ENCODE data around the gene SSR2.
A peak's percentile ranks its signal among the peaks of the same experiment; 100 is the strongest.

Gene SSR2

DNA sequence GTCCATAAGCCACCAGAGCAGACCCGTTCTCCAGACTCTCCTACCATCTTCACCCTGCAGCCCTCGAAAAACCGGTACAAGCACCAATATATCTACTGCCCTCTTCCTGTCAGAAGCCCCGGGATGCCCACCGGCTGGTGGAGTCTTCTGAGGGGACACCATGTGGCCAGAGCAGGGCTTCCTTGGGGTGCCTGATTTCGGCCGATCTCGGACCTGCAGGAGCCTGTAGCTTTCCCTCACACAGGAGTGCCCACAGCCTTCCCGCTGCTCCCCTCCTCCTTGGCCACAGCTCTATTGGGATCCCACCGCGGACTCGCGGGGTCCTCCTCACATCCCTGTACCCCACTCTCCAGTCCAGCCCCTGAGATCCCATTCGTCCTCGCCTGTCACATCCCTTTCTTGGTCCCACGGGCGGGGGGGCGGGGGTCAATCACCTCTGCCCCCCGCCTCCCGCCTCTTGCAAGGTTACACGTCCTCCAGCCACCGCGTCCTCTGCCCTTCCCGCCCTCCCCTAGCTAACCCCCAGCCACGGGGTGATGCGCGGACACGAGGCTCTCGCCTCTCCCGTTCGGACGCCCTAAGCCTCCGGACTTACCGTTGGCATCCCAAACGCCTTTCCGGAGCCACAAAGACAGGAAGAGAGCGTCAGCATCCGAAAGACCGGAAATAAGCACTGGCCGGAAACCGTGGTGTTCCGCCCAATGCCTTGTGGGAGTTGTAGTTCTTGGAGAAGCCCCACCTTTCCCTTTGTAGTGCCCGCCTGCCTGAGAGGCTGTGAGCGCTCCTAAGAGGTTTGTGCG is at the start of gene SSR2:
Gene SSR2, minus strand, starts transcription at position 659 of the 800 bp plus-strand sequence. CDS start 784 bp downstream, outside the sequence.
- DNase-seq (ENCODE audit: low read depth in 2 of 2), result peak; percentile 72 to 74

DNA sequence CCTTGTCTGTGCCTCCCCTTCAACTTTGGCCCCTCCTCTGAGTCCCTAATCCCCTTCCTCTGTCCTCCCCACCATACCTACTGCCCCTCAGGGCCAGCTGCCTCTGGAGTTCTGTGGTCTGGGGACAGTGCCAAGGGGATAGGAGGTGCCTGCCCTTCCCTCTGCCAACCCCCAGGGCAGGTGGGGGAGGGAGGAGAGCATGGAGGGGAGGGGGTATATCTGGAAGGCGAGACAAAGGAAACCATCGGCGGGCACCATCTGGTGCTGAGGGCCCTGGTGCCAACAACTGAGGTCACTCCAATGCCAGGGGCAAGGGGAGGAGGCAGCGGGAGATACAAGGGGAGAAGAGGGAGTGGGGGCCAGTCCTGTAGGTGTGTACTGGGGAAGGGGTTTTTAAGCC is 49.8 kb upstream of the SSR2 start:
- no peak for DNase-seq (ENCODE audit: low read depth in 2 of 2)

DNA sequence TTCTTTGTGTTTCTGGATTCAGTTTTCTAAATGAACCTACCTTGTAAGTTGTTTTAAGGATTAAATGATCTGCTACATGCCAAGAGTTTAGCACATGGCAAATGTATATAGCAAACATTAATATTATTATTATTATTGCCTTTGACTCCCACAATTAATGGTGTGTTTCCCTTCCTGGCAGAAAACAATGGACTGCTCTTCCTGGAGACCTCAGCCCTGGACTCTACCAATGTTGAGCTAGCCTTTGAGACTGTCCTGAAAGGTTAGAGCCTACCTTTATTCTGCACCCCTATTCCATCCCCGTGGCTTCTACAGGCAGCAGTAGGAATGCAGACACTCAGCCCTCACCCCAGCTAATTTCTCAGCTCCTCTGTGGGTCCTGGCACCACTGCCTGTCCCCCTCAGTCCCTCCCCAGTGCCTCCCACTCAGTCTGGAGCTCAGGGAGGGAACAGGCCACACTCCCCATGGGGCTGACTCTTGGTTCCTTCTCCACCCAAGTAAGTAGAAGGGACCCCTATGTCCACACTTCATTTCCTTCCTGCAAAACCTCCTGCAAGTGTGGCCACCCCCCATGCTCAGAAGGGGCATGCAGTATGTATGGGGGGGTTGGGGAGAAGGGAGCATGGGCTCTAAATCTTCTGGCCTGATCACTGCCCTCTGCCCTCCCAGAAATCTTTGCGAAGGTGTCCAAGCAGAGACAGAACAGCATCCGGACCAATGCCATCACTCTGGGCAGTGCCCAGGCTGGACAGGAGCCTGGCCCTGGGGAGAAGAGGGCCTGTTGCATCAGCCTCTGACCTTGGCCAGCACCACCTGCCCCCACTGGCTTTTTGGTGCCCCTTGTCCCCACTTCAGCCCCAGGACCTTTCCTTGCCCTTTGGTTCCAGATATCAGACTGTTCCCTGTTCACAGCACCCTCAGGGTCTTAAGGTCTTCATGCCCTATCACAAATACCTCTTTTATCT is 49.0 kb upstream of the SSR2 start:
- DNase-seq (ENCODE audit: low read depth in 2 of 2), result no peak

DNA sequence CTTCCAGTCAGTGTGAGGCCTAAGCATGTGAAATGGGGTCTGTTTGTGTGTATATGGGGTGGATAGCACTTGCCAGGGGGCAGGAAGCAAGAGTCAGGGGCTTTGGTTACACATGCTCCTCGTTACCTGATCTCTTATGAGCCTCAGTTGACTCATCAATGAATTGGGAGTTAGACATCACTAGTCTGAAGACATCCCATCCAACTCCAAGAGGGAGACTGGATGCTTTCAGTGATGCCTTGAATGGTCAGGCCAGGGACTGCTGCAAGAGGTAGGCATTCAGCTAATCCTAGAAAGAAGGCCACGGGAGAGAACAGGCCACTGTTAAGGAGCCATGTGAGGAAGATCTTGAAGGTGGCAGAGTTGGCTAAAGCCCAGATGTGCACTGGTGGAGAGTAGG is 46.5 kb upstream of the SSR2 start:
- no peak for DNase-seq (ENCODE audit: low read depth in 2 of 2)

DNA sequence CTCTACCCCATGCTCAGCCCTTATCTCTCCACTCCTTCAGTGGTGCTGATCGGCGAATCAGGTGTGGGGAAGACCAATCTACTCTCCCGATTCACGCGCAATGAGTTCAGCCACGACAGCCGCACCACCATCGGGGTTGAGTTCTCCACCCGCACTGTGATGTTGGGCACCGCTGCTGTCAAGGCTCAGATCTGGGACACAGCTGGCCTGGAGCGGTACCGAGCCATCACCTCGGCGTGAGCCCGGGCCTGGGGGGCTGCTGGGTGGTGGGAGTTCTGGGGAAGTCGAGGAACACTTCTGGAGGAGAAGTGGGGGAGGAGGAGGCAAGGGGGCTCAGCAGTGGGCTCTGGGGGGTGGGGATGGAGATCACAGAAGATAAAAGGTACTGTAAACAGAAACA is 45.1 kb upstream of the SSR2 start:
- DNase-seq (ENCODE audit: low read depth in 2 of 2), result no peak

DNA sequence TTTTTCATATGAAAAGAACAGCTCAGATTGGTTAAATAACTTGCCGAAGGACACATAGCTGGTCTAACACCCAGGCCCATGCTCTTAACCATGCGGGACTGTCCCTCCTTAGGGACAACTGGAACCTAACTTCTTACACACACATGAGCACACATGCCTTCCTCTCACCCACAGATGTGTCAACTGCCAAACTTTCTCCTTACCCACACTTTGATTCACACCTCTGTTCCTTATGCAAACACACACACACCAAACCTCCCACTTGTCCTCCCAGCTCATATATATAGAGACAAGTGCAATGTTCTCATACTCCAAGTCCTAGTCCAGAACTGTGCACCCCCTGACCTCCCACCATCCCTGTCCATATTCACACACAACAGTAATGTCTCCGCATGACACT is 44.5 kb upstream of the SSR2 start:
- no peak for DNase-seq (ENCODE audit: low read depth in 2 of 2)

DNA sequence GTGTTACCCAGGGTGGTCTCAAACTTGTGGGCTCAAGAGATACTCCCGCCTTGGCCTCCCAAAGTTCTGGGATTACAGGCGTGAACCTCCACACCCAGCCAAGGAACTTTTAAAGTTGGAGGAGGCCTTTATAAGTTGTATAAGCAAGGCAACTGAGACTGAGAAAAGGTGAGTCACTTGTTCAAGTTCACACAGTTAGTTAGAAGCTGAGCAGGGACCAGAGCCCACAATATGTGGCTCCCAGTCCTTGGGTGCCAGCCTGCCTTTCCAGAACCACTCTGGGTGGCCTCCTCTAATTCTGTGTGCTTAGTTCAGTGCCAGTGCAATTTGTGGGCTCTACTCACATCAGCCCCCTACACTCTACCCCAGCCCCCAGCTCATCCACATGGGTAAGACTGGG is 43.9 kb upstream of the SSR2 start:
- DNase-seq (ENCODE audit: low read depth in 2 of 2), result no peak

DNA sequence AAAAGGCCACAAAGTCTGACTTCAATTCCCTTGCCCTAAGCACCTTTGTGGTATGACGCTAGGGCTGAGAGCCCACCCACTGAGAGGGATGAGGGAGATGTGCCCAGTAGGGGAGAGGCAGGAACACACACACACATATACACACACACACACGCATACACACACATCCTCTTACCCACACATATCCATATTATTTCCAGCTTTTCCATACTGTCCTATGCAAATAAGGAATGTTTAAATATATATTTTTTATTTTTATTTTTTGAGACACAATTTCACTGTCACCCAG is 43.2 kb upstream of the SSR2 start:
- DNase-seq (ENCODE audit: low read depth in 2 of 2), result no peak

DNA sequence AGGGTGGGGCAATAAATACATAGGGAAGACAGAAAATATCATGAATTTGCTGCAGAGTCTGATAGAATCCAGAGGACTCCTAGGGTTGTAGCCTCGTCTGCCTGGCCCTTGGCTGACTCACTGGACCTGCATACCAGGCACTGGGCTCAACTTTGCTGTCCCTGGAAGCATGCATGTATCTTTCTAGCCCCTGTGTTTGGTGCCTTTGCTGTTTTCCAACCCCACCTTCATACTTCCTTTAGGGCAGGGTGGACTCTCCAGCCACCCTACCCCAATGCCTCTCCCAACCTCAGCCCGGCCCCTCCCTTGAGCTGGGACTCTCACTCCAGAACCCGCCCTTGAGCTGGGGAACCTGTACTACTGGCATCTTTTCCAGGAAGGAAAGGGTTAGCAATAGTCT is 41.4 kb upstream of the SSR2 start:
- DNase-seq (ENCODE audit: low read depth in 2 of 2), result no peak

DNA sequence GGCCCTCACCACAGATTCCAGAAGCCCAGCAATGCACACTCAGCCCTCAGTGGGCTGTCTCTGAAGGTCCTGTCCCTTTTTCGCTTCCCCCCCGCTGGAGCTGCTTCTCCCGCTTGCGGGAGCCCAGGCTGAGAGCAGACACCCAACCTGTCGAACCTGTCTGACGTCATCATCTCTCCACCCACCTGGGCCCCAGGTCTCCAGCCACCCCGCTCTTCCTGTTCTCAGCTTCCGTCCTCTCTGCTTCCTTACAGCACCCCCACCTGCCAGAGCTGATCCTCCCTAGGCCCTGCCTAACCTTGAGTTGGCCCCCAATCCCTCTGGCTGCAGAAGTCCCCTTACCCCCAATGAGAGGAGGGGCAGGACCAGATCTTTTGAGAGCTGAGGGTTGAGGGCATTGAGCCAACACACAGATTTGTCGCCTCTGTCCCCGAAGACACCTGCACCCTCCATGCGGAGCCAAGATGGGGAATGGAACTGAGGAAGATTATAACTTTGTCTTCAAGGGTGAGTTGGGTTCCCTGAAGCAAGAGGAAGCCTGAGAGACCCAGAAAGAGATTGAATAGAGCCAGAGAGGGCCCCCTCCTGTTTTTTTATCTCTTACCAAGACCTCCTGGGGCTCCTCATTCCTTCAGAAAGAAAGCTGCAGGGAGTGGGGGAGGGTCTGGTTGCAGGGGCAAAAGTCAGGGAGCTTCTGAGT is 40.3 kb upstream of the SSR2 start, which contains the start of gene RAB25:
Gene RAB25, plus strand, starts transcription at position 224 of the 700 bp plus-strand sequence. Its CDS starts 241 bp downstream, at position 465.
- no peak for DNase-seq (ENCODE audit: low read depth in 2 of 2)

DNA sequence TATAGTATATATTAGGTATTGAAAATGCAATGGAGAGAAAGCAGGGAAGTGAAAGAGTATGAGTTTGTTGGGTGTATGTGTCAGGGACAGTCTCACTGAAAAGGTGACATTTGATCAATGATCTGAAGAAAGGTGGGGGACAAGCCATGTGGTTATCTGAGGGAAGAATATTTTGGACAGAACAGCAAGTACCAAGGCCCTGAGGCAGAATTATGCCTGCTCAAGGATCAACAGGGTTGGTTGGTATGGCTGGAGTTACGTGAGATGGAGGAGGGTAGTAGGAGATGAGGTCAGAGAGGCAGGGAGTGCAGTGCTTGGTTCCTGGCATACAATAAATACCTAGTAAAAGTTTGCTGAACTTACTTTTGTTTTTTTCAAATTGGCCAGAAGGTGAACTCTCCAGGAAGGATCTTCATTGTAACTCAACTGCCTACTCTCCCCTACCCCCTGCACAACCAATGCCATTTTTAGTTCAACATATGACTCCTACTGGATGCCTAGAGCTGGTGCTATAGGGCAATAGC is 35.6 kb upstream of the SSR2 start:
- DNase-seq (ENCODE audit: low read depth in 2 of 2), result no peak

DNA sequence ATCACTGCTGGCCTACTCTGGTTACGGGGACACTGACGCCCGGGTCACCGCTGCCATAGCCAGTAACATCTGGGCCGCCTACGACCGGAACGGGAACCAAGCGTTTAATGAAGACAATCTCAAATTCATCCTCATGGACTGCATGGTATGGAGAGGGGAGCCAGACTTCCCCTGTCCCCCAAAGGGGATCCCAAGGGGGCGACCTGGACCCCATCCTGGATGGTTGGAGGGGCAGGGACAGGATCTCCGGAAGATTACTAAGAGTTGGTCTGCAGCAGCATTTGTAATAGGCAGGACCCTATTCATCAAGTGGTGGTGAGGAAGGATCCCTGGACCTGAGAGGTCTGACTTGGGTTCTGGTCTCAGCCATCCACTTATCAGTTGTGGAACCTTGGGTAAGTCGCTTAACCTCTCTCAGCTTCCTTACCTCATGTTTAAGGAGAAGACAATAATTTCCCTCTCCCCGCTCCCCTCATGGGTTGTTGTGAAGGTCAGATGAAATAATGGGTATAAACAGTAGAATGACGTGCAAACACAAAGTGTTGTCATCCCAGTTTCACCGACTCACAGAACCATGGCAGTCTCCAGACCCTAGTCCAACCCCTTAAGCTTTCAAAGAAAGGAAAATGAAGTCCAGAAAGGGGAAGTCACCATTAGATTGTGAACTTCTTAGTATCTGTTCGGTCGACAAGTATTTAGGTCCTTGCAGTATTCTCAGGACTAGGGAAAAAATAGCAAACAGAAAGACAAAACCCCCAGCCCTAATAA is 34.7 kb upstream of the SSR2 start:
- DNase-seq (ENCODE audit: low read depth in 2 of 2), result no peak

DNA sequence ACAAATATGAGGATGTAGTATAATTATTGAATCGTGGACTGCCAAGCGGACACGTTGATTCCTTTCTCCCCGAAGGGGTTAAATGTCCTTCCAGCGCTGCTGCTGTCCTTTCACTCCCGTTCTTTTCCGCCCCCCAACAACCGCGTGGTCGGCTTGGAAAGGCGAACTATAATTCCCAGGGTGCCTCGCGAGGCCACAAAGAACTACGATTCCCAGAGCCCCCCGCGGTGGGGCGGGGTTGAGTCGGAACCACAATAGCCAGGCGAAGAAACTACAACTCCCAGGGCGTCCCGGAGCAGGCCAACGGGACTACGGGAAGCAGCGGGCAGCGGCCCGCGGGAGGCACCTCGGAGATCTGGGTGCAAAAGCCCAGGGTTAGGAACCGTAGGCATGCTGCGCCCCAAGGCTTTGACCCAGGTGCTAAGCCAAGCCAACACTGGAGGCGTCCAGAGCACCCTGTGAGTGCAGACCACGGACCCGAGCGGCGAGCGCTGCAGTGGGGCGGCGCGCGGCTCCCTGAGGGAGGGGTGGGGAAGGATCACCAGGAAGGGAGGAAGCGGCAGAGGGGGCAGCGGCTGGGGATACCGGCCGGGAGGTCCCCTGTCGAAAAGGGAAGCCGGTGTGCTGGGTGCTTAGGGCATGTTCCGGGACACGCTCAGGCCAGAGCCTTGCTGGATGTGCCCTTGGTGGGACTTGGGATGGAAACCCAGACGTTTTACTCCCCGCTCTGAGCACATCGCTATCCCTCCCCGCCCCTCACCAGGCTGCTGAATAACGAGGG is 33.9 kb upstream of the SSR2 start, which contains the start of gene LAMTOR2:
Gene LAMTOR2, plus strand, starts transcription at position 283 of the 781 bp plus-strand sequence. Its CDS starts 108 bp downstream, at position 391.
- peak; percentile 93 to 94 for DNase-seq (ENCODE audit: low read depth in 2 of 2)

DNA sequence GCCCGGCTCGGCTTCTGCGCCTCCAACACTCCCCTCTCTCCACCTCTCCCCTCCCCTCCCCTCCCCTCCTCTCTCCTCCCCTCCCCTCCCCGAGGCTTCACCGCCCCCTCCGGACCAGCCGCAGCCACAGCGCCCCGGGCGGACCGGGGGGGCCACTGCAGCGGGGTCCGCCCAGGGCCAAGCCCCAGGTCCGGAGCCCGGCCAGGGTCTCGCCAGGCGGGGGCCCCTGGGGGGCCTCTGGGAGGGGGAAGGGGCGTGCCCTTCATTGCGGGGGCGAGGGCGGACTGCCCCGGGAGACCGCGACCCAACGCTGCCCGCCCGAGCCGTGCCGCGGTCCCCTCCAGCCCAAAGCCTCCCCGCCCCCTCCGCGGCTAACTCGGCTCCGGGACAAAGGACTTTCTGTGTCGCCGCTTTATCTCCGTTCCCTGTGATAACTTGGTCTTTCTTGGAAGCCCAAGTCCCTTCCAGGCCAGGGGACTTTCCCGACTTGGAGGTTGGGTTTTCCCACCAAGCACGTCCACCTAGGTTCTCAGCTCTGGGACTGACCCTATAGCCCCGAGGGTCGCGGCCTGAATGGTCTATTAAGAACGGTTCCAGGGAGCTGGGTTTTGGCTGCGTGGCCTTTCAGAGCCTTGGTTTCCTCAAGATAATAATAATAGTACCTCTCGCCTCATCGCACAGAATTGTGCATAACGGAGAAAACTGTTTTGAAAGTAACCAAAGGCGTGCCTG is 33.2 kb upstream of the SSR2 start, which contains the start of gene UBQLN4:
Gene UBQLN4, minus strand, starts transcription at position 31 of the 732 bp plus-strand sequence. CDS start 97 bp downstream, outside the sequence.
- peak; percentile 73 to 83 for DNase-seq (ENCODE audit: low read depth in 2 of 2)

DNA sequence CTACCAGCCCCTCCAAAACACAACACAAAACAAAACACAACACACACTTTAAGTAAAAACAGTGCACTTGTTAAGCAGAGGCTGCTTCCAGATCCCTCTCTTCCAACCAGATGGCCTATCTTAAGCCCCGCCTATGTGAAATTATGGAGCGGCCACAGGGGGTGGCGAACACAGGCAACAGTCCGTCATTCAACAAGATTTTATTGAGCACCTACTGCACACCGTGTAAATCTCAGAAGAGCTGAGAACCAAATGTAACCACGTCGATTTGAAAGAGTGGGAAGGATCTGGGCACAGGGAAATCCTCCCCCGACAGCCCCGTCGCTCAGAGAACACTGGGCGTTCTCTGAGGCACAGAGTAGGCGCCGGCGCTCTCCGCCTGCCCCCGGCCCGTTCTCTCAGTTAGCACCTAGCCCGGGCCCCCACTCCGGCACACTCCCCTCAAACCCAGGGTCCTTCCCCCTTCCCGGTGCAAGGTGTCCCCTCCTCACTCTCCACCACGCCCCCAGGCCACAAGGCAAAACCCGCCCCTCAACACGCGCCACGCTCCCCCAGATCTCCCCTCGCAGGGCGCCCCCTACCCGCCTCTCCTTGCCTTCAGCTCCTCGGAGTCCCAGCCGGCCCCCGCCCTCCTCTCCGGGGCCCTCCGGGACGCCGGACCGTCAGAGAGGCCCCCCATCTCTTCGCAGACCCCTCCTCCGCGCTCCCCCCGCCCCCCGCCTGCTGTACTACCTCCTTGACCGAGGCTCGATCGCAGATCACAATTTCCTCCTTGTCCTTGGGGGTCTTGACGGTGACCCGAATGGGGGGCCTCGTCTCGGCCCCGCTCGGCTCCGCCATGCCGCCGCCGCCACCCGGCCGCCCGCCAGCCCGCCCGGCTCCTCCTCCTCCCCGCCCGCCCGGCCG is 32.4 kb upstream of the SSR2 start:
- DNase-seq (ENCODE audit: low read depth in 2 of 2), result peak; percentile 43 to 65

DNA sequence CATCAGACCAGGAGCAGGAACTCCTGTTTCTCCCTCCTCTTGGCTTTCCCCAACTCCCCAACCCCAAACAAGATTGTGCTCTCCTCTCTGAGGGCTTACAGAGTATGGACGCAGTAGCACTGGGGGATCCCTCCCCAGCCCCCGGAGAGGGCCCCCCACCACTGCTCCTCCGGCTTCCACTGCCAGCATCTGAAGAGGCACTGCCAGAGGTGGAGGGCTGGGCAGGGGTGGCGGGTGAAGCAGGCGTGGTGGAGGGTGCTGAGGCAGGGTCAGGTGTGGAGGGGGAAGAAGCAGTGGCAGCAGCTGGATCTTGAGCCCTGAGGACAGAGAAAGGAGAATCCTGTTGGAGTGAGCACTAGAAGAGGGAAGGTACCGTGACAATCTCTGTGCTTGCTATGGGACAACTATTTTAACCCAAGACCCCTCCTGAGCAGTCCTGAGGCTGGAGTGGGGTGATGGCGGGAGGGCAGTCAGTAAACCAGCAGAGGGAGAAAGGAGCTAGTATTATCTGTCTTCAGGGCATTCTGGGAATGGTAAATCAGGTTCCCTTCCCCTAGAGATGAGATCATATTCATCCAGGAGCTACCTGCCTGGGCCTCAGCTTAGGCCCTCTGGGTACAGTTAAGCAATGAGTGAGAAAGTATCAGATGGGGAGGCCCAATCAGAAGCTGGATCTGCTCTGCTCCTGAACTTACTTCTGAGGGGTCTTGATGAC is 30.4 kb upstream of the SSR2 start:
- DNase-seq (ENCODE audit: low read depth in 2 of 2), result no peak

DNA sequence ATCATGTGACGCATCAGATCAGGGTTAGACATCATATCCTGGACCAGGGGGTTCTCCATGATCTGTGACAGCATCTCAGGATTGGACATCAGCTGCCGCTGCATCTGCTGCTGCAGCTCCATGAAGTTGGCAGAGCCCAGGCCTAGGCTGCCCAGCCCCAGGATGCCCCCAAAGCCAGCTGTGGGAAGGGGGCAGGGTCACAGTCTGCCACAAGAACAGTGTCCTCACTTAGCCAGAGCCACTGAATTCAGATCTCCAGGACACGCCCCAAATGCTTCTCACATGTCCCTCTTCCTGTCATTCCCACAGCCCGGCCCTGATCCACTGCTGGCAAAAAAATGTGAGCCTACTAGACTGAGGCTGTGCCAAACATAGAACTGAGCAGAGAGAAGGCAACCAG is 29.6 kb upstream of the SSR2 start:
- no peak for DNase-seq (ENCODE audit: low read depth in 2 of 2)
